MCF 10A (cell line): ENCODE measurements around the gene TNNI3K. TPM values are rescaled to one million over a fixed set of nuclear protein-coding genes. Genes with fewer than 3 reads are reported as not detected.

Source experiments
- BruUV-seq: library from RNA; stranded (reverse); fragments of 400-500 nt; replicated peaks from 2 replicates; lab custom pipeline; 2021; lab: Mats Ljungman, UMichigan
- CTCF ChIA-PET: fragments of 300-600 bp; sonication (Branson Sonifier 250); formaldehyde crosslinking; extraction: SDS; loops from one replicate; lab custom pipeline; 2021; ENCODE audit warnings: antibody characterized with exemption, inconsistent platforms; lab: Yijun Ruan, JAX
- POLR2A ChIA-PET: fragments of 300-600, 350-650 bp; sonication (Branson Sonifier 250); formaldehyde crosslinking; extraction: SDS; loops from one replicate; lab custom pipeline; 2020; ENCODE audit warnings: antibody characterized with exemption, inconsistent platforms; lab: Yijun Ruan, JAX
- DNase-seq: peaks from one replicate; pipeline ENCODE4 v3.0.0-alpha.2; 2018; ENCODE audit not compliant: unreplicated experiment
- H3K27ac Mint-ChIP-seq: one replicate; pipeline ENCODE4 v1.8.0; 2022; ENCODE audit warnings: mild to moderate bottlenecking, low read depth, mixed read lengths; ENCODE audit not compliant: unreplicated experiment
- H3K27me3 Mint-ChIP-seq: one replicate; pipeline ENCODE4 v1.8.0; 2022; ENCODE audit warnings: mixed read lengths; ENCODE audit not compliant: insufficient read depth, unreplicated experiment
- H3K36me3 Mint-ChIP-seq: one replicate; pipeline ENCODE4 v1.8.0; 2022; ENCODE audit warnings: mild to moderate bottlenecking, moderate library complexity, mixed read lengths; ENCODE audit not compliant: insufficient read depth, unreplicated experiment
- H3K4me1 Mint-ChIP-seq: one replicate; pipeline ENCODE4 v1.8.0; 2022; ENCODE audit warnings: mixed read lengths; ENCODE audit not compliant: insufficient read depth, unreplicated experiment
- H3K4me3 Mint-ChIP-seq: one replicate; pipeline ENCODE4 v1.8.0; 2022; ENCODE audit warnings: mild to moderate bottlenecking, moderate library complexity, mixed read lengths; ENCODE audit not compliant: unreplicated experiment
- H3K9me3 Mint-ChIP-seq: one replicate; pipeline ENCODE4 v1.8.0; 2022; ENCODE audit warnings: mixed read lengths; ENCODE audit not compliant: unreplicated experiment
- CTCF ChIP-seq: fragments of 200-600 bp; IDR thresholded peaks from one replicate; pipeline ENCODE4 v1.8.0; 2022; ENCODE audit warnings: antibody characterized with exemption, mild to moderate bottlenecking; ENCODE audit not compliant: unreplicated experiment
- intact Hi-C: fragments of 100-400 bp; cut with micrococcal nuclease; formaldehyde crosslinking; loops from 2 replicates; pipeline ENCODE4 v1.14.1; 2022
- total RNA-seq: library from RNA; stranded (reverse); gene quantifications from 2 replicates; pipeline ENCODE4 v1.2.3, GENCODE V29; 2022

Gene TNNI3K
- total RNA-seq, 1 experiment from 2014 or later: not detected

- Mint-ChIP-seq H3K4me1 (no peaks in the 10 kb centered on the region), H3K27me3 (no peaks in the 10 kb centered on the region), H3K9me3 (no peaks in the 10 kb centered on the region), H3K36me3 (no peaks in the 10 kb centered on the region), H3K4me3 (no peak overlapping the region), H3K27ac (no peak overlapping the region)
- DNase-seq: peak; percentile 71
- CTCF ChIA-PET: interaction anchor here (0.7 to 4.5 kb wide), 7 partner anchors 10 to 149 kb away, joined by 3 to 22 read pairs (median 3); no protein-coding TSS in a partner anchor
- intact Hi-C loops: loop anchor here (5.0 kb wide), 1 partner anchor 183 kb away; no protein-coding TSS in a partner anchor
- no TSS peak for BruUV-seq
- TF ChIP-seq CTCF: peak; percentile 71
- POLR2A ChIA-PET: no interaction called here
These were observed 269.1 kb downstream of the TNNI3K start for GRCh38 chr1:74504125-74504932.

- ChIA-PET CTCF (interaction anchor here (1.0 to 4.5 kb wide), 2 partner anchors 11 to 200 kb away, joined by 3 to 22 read pairs; no protein-coding TSS in a partner anchor), POLR2A (no interaction called here)
- TF ChIP-seq CTCF: no peak
- Mint-ChIP-seq H3K27me3 (no peaks in the 10 kb centered on the region), H3K4me1 (no peaks in the 10 kb centered on the region), H3K4me3 (no peak overlapping the region), H3K27ac (no peak overlapping the region), H3K36me3 (no peaks in the 10 kb centered on the region), H3K9me3 (no peaks in the 10 kb centered on the region)
- no peak for DNase-seq
- no TSS peak for BruUV-seq
- intact Hi-C loops: loop anchor here (5.0 kb wide), 1 partner anchor 182 kb away; no protein-coding TSS in a partner anchor
These were observed 269.8 kb downstream of the TNNI3K start for GRCh38 chr1:74504933-74505512.

- no TSS peak for BruUV-seq
These were observed 270.9 kb downstream of the TNNI3K start for GRCh38 chr1:74505928-74506710.

More at GRCh38 chr1:74505928-74506710, 270.9 kb downstream of the TNNI3K start:
- Mint-ChIP-seq H3K4me1 (no peaks in the 10 kb centered on the region), H3K4me3 (no peak overlapping the region), H3K9me3 (no peaks in the 10 kb centered on the region), H3K27me3 (no peaks in the 10 kb centered on the region), H3K27ac (no peak overlapping the region), H3K36me3 (no peaks in the 10 kb centered on the region)
- ChIA-PET POLR2A (no interaction called here), CTCF (interaction anchor here (1.0 to 4.5 kb wide), 2 partner anchors 12 to 201 kb away, joined by 3 to 22 read pairs; no protein-coding TSS in a partner anchor)
- intact Hi-C loops: no loop called here
- TF ChIP-seq CTCF: no peak
- no peak for DNase-seq
